GM12801 (cell line): ENCODE measurements around the gene PDE1A.

Source experiments
- CTCF ChIP-seq: IDR thresholded peaks from one replicate; pipeline ENCODE4 v1.5.1; 2011; ENCODE audit warnings: control low read depth; ENCODE audit not compliant: insufficient read length; ENCODE audit errors: extremely low read depth

PDE1A gene

GRCh38 chr2:182266909-182267308, 159.9 kb downstream of the PDE1A start:
- no peak for TF ChIP-seq CTCF

GRCh38 chr2:182265718-182266117, 161.1 kb downstream of the PDE1A start:
- TF ChIP-seq CTCF = no peak

GRCh38 chr2:182261860-182262387, 164.9 kb downstream of the PDE1A start:
- TF ChIP-seq CTCF = no peak

- TF ChIP-seq CTCF = no peak
These were observed 167.1 kb downstream of the PDE1A start for GRCh38 chr2:182259629-182260150.

- no peak for TF ChIP-seq CTCF
These were observed 174.3 kb downstream of the PDE1A start for GRCh38 chr2:182252534-182252933.

GRCh38 chr2:182248898-182249297, 177.9 kb downstream of the PDE1A start:
- TF ChIP-seq CTCF = no peak

GRCh38 chr2:182248362-182248761, 178.5 kb downstream of the PDE1A start:
- no peak for TF ChIP-seq CTCF

GRCh38 chr2:182247831-182248230, 179.0 kb downstream of the PDE1A start:
- no peak for TF ChIP-seq CTCF
